HG02938 (cell line): ENCODE results near the gene COX8A.

Experiments
- ATAC-seq: cut with Tn5 transposase; IDR thresholded peaks from one replicate; pipeline ENCODE4 v1.9.1; 2021; ENCODE audit warnings: mild to moderate bottlenecking, moderate library complexity; ENCODE audit not compliant: unreplicated experiment

COX8A gene

GRCh38 chr11:64001484-64002420 lies 27.3 kb downstream of the COX8A start:
- no peak for ATAC-seq

- no peak for ATAC-seq
These were observed 29.6 kb downstream of the COX8A start for GRCh38 chr11:64003807-64004589.

DNA sequence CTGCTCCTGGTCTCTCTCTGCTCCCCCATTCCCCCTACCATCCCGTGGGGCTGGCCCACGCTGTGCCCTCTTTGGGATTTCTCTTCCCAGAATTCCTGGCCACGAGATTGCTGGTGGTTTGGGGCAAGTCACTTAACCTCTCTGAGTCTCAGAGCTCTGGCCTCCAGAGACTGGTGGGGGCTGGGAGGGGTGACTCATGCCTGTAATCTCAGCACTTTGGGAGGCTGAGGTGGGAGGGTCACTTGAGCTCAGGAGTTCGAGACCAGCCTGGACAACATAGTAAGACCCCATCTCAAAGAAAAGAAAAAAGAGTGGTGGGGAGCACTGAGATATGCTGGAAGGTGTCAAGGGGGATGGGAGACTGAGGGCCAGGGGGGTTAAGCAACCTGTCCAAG lies 30.2 kb downstream of the COX8A start:
- no peak for ATAC-seq

- ATAC-seq = no peak
These were observed 31.3 kb downstream of the COX8A start for GRCh38 chr11:64005691-64006090.

GRCh38 chr11:64006398-64006797 lies 32.0 kb downstream of the COX8A start:
- no peak for ATAC-seq

GRCh38 chr11:64007160-64007628 lies 32.8 kb downstream of the COX8A start:
- ATAC-seq = no peak

GRCh38 chr11:64007629-64008282 lies 33.3 kb downstream of the COX8A start:
- no peak for ATAC-seq

DNA sequence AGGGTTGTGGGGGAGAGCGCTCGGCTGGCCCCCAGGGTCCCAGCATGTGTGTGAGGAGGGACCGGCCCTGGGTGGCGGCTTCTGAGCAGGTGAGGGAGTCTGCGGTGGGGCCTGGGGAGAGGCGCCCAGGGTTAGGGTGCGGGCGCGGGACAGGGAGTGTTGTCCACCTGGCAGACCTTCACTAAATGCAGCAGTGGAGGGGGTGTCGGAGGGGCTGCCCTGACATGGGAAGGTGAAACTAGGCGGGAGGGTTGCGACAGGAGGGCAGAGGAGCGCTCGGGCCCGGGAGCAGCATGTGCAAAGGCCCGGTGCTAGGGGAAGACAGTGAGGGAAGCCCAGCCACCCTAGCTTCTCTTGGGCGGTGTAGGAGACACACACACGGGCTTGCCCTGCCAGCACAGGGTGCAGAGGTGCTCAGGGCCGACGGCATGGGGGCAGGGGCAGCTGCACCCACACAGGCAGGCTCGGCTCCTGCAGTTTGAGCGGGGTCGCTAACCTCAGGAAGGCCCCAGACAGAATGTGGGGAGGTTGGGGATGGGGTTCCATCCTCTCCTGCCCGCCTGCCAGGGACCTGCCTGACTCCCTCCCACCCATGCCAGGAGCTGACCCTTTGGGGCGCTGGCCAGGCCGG lies 34.0 kb downstream of the COX8A start:
- no peak for ATAC-seq

GRCh38 chr11:64008914-64009633 lies 34.7 kb downstream of the COX8A start:
- ATAC-seq = no peak

- ATAC-seq = no peak
These were observed 35.3 kb downstream of the COX8A start for GRCh38 chr11:64009710-64010109.

DNA sequence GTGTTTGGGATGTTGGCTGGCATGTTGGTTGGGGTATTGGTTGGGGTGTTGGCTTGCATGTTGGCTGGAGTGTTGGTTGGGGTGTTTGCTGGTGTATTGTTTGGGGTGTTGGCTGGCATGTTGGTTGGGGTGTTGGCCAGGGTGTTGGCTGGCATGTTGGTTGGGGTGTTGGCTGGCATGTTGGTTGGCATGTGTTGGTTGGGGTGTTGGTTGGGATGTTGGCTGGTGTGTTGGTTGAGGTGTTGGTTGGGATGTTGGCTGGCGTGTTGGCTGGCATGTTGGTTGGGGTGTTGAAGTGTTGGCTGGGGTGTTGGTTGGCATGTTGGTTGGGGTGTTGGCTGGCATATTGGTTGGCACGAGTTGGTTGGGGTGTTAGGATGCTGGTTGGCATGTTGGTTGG lies 36.4 kb downstream of the COX8A start:
- ATAC-seq = no peak

GRCh38 chr11:64011371-64011770 lies 37.0 kb downstream of the COX8A start:
- ATAC-seq = no peak

DNA sequence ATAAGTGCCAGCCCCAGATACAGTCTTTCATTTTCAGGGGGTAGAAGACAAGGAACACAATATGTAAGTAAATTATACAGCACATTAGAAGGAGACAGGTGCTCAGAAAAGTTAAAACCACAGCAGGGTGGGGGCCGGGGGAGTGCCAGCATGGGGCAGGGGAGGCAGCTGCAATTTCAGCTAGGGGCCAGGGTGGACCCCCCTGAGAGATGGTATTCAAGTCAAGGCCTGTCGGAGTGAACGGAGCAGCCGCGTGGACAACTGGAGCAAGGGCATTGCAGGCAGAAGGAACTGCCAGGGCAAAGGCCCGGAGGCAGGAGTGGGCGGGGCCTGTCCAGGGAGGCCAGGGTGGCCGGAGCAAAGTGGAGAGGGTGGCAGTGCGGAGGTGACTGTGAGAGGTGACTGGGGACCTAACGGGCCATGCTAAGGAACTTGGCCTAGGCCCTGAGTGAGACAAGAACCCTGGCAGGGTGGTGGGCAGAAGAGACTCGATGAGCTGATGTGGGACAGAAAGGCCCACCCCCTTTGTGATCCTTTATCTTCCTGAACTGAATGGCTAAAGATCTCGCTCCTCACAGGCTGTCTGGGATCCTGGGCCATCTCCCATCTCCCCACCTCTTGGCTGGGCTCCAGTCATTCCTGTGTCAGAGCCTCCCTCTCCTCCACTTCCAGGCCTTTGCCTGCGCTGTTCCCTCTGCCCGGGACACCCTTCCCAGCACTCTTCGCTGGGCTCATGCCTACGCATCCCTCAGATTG lies 38.9 kb downstream of the COX8A start:
- ATAC-seq = no peak

DNA sequence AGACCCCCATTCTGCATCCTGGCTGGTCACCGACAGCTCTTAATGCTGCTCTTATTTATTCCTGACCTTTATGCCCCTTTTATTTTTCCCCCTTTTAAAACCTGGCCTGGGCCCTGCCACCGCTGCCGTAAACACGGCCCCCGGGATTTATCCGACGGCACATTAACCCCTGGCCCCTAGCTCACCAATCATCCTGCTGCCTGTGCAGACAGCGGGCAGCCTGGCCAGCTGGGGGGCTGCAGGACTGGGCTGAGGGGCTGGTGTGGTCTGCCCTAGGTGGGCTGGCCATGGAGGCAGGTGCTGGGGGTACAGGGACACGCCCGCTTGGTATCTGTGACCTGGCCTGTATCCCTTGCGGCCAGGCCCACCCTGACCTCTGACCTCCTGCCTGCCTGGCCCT lies 39.9 kb downstream of the COX8A start:
- ATAC-seq = no peak

DNA sequence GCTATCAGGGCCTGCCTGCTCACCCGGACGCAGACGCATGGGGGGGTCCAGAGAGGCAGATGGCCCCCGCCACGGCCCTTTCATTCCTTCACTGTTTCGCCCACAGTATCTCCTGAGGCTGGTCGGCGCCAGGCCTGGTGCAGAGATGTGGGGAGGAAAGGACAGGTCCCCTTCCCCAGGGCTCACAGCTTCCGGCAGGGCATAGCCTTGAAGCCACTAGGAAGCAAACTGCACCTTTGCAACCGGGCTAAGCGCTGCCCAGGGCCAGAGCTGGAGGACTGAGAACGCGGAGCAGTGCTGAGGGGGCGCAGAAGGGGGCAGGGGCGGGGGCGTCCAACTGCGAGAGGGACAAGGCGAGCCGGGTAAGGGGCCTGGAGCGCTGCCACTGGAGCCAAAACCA lies 41.1 kb downstream of the COX8A start:
- ATAC-seq = no peak

DNA sequence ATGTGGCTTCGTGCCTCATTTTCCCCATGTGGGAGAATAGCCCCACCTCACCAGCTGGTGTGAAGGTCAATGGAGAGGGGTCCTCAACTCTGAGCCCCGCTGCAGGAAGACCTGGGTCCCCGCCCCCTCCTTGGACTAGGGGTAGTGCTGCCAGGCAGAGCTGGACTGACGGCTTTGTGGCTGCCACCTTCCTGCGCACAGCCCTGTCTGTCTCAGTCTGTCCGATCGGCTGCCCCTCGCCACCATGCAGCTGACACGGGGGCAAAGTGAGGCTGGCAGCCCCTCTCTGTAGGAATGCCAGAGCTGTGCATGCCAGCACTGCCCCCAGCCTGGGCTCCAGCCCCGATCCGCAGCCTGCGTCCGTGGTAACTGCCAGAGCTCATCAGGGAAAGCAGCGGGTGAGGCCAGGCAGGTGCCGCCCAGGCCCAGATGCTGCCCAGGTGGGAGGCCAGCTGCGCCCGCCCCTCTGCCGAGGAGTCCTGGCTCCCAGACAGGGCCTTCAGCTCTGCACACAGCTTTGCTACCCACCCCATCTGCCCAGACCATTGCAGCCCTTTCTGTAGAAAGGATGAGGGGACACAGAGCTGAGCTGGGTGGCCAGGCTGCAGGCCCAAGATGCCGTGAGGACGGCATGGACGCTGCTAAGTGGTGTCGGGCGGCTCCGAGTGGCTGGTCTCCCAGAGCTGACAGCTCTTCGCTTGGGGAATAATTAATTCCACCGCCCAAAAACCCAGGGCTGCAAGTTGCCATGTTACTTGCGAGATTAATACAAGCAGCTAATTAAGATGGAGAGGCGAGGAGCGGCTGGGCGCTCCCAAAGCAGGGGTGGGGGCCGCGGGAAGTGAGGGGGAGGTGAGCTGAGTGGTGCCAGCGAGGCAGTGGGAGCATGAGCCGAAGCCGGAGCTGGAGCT lies 41.8 kb downstream of the COX8A start:
- no peak for ATAC-seq

DNA sequence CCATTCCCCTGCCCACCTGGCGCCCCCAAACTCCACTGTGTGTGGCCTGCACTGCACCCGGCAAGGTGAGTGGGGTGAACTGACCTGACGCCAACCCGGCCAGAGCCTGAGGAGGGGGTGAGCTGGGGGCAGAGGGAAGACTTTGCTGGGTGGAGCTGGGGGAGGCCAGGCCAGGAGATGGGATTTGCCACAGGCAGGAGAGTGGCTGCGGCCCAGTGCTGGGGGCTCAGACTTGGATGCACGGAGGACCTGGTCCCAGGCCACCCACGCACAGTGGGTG lies 43.5 kb downstream of the COX8A start:
- ATAC-seq = no peak

- ATAC-seq = no peak
These were observed 43.9 kb downstream of the COX8A start for GRCh38 chr11:64018310-64018709.
